EL (cell line): ENCODE results near the gene MMP15.
"Not testable (repeated sequence)": the region's sequence is repeated elsewhere in the genome, so short reads cannot be mapped to it uniquely, and the experiment has no call there.

ENCODE experiments used
- DNase-seq: peaks from one replicate; pipeline ENCODE4 v3.0.0-alpha.2; 2016

Gene MMP15

GRCh38 chr16:57997176-57997527 lies 28.4 kb upstream of the MMP15 start:
- no peak for DNase-seq

DNA sequence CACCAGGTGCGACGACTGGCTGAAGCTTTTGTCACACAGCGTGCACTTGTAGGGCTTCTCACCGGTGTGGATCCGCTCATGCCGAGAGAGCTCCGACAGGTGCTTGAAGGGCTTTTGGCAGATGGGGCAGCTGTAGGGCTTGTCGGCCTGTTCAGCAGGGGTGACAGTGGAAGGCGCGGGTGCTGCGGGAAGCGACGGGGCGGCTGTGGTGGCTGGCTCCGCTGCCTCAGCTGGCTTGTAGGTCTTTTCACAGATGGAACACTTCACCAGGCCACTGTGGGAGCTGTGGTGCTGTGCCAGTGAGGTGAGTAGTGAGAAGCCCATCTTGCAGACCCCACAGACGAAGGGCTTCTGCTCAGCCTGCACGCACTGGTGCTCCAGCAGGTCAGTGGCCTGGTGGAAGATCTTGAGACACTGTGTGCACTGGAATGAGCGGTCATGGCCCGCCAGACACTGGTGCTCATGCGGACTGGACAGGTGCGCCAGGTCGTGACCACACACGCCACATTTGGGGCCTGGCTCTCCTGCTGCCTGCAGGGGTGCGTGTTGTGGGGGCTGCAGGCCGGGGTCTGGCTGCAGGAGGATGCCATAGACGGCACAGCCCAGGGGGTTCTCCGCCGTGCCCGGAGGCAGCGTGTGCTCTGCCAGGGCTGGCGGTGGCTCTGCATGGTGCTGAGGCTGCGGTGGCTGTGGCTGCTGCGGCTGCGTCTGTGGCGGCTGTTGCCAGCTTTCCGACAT lies 27.9 kb upstream of the MMP15 start:
- no peak for DNase-seq

GRCh38 chr16:57998486-57998885 lies 27.1 kb upstream of the MMP15 start:
- DNase-seq: no peak

DNA sequence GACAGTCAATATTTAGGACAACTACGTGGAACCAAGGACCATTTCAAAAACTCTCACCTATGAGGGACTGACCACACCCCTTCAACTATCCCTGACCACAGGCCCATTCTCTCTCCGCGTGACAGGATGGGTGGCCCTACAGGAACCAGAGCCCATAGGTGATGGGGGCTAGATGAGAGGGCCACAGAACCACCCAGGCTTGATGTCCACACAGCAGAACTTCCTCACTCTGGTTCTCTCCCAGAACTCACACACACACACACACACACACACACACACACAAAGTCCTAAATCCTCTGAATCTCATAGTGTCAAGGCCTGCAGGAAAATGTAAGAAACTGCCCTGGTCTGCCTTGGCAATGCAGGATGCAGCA lies 26.6 kb upstream of the MMP15 start:
- no peak for DNase-seq

GRCh38 chr16:57999366-57999970 lies 26.1 kb upstream of the MMP15 start:
- DNase-seq: peak; percentile 44

DNA sequence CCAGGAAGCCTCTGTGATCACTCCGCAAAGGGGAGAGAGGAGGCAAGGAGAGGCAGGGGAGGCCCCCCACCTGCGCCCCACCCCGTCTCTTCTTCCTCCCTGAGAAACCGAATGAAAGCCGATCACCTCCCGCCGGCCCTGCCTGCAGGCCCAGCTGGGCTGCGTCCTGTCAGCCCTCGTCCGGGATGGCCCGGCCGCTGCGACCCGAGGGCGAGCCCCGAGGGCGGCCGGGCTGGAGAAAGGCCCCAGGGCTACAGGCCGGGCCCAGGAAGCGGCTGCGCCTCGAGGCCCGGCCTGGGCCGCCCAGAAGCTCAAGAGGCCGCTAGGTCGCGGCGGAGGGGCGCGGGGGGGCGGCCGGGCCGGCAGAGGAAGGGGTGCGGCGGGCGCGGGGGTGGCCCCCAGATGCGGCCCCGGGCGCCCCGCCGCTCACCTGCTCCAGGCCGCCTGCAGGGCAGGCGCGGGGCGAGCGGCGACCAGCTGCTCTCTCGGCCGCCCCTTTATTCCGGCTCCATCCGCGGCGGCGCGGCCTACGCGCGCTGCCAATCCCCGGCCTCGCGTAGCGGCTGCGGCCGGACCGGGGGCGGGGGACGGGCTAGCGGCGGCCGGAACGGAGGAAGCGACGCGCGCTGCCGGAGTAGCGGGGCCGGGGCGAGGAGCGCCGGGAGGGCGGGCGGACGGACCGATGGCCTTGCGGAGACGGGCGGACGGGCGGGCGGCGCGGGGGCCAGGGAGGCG lies 25.4 kb upstream of the MMP15 start, which contains the start of gene ZNF319:
Gene ZNF319, minus strand, starts transcription at position 702 of the 735 bp plus-strand sequence. CDS start 2,407 bp downstream, outside the sequence.
- DNase-seq: no peak

DNA sequence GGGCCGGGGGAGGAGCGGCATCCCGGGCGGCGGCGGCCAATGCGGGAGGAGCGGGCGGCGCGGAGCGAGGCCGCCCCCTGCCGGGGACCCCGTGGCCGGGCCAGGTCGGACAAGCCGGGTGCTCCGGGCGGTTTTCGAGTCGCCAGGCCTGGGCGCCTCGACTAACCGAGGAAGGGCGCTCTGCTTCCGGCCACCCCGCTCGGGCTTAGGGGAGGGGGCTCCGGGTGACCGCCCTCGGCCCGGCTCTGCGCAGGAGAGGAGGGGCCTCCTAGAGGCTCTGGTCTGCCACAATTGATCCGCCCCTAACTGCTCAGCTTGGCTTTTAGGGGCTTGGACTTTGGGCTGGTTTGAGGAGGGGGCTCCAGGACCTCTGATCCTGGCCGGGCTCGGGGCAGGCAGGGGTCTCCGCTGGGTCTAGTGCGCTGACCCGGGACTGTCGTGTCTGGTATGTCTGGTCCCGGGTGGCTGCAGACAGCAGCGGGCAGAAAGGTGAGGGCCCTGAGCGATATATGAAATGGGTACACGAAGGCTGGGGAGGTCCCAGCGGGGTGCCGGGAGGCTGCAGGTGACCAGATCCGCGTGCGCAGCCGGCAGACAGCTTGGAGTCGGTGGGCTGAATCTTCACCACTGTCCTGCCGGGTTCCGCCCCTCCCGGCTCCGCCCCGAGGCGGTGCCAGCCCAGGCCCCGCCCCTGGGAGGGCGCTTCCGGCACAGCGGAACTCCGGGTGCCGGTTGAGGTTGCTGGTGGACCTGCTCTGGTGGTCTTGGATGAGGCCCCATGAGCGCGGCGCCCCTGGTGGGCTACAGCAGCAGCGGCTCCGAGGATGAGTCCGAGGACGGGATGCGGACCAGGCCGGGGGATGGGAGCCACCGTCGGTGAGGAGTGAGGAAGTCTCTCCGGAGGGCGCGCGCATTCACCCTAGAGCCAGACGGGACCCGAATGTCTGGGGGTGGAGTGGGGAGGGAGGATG lies 24.6 kb upstream of the MMP15 start, which contains the start of gene USB1:
Gene USB1, plus strand, starts transcription at position 702 of the 971 bp plus-strand sequence. Its CDS starts 77 bp downstream, at position 779.
- peak; percentile 87 for DNase-seq

- DNase-seq: no peak
Observed at GRCh38 chr16:58001781-58002415, 23.7 kb upstream of the MMP15 start.

- no peak for DNase-seq
Observed at GRCh38 chr16:58002416-58002800, 23.1 kb upstream of the MMP15 start.

DNA sequence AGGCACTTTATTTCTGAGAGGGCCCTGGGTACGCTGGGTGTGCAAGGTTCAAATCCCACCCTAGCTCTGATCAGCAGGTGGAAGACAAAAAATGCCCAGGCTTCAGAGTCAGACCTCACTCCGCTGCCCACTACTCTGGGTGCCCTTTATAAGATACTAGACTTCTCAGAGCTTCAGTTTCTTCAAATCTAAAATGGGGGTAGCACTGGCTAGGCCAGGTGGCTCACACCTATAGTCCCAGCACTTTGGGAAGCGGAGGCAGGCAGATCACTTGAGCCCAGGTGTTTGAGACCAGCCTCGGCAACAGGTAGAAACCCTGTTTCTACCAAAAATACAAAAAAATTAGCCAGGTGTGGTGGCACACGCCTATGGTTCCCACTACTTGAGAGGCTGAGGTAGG lies 22.6 kb upstream of the MMP15 start:
- DNase-seq: no peak

- not testable (repeated sequence) for DNase-seq
Observed at GRCh38 chr16:58004736-58005135, 20.8 kb upstream of the MMP15 start.

DNA sequence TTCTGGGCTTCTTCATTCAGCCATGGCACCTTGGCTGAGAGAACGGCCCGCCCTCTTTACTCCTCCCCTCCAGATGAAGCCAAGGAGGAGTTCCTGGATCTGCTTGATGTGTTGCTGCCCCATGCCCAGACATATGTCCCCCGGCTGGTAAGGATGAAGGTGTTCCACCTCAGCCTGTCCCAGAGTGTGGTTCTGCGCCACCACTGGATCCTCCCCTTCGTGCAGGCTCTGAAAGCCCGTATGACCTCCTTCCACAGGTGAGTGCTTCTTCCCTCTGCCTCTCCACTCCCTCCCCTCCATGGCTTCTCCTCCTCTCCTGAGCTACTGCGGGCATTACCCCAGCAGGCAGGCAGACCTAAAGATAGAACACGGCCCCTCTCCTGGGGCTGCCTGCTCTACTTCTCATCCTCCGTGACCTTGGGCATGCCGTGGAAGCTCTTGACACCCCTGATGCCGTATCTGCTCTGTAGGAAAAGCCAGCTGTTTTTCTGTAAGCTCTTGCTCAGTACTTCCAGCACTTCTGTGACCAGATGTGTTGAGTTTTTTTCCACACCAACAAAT lies 15.6 kb upstream of the MMP15 start:
- DNase-seq: no peak

GRCh38 chr16:58010886-58011285 lies 14.7 kb upstream of the MMP15 start:
- DNase-seq: peak; percentile 53

DNA sequence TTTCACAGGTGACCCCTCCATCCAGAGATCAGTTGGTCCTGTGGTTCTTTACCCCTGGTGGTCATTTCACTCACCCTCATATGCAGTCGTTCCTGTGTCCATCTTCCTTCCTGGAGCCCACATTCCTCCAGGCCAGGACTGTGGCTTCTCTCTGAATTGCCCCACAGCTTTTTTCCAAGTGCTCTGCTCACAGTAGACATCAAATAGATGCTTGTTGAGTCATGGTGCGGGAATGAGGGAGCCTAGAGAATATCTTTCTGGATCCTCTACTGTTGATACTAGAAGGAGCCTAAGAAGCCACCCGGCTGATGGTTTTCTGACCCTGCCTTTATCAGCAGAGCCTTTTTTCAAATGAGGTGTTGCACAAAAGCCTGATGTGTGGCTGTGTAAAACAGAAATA lies 13.9 kb upstream of the MMP15 start:
- peak; percentile 92 for DNase-seq

DNA sequence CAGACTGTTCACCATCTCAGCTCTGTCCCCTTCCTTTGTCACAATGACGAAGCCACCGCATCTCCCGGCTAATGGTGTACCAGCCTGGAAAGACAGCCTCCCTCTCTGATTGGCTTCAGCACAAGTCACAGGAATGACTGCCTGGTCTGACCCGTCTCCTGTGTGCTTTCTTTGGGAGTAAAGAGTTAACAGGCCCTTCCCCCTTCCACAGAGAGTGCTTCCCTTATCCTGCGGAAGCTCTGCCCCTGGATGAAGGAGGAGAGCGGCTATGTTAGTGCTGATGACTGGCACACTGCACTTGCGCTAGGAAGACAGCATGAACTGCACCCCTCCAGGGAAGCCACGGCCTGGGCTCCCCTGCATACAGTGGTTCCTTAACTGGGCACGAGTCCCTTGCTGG lies 13.1 kb upstream of the MMP15 start:
- DNase-seq: no peak

DNA sequence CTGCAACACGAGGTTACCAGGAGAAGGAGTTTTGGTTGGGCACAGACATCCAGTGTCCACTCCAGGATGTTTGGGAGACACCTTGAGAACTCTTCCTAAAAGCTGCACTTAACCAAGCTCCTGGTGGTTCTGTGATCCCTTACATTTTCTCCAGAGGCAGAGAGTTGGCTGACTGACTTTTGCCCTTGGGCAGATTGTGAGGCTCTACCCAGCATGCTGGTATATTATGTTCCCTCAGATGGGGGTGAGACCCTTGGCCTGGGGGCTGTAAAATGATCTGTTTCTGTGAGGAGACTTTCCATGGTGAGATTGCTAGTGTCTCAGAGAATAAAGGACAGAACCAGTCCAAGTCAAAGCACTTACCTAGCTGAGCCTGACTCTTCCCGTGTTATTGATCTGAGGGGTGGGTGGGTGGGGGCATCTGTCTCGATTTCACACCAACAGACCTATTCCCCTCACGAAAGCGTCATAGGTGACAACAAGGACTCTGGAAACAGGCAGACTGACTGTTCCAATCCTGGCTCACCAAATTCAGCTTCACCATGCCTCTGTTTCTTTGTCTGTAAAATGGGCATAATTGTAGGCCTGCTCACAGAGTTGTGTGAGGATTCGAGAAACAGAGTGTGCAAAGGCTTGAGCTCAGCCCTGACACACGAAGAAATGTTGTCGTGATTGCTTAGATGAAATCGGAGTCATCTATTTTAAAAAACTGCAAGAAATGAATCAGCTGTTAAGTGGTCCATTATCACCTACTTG lies 12.2 kb upstream of the MMP15 start:
- no peak for DNase-seq

- no peak for DNase-seq
Observed at GRCh38 chr16:58016840-58017446, 8.6 kb upstream of the MMP15 start.

DNA sequence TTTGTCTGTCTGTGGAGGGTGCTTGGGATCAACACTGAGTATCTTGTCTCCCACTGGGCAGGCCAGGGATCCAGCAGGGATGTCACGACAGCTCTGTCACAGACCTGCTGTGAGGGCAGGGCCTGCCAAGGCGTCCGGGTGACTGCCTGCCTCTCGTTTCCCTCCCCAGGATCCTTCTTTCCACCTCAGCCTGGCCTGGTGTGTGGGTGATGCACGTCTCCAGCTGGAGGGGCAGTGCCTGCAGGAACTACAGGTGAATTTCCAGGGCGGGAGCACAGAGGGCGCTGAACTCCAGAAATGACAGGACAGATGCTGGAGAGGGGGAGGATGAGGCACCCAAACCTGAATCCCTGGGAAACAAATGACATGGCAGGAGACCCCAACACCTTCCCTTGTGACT lies 6.8 kb upstream of the MMP15 start:
- no peak for DNase-seq

GRCh38 chr16:58019866-58020538 lies 5.6 kb upstream of the MMP15 start:
- no peak for DNase-seq
